Mesenchymal stem cell (in vitro differentiated cells and primary cell): ENCODE data around the gene QKI.

ENCODE experiments used
- DNase-seq: peaks from one replicate; pipeline ENCODE4 v3.0.0-alpha.2; 2013
- H2AFZ ChIP-seq: one replicate; pipeline ENCODE4 v1.6.1; 2013; ENCODE audit warnings: low read depth, mild to moderate bottlenecking, control low read depth, inconsistent platforms, low read length, moderate library complexity
- H2AK5ac ChIP-seq: 2 replicates; pipeline ENCODE4 v1.6.1; 2013; ENCODE audit warnings: low read length, moderate library complexity, mild to moderate bottlenecking, inconsistent platforms; ENCODE audit not compliant: severe bottlenecking
- H2BK120ac ChIP-seq: one replicate; pipeline ENCODE4 v1.6.1; 2013; ENCODE audit warnings: low read depth, mild to moderate bottlenecking, inconsistent platforms, low read length, moderate library complexity
- H2BK12ac ChIP-seq, 2 experiments: one replicate each; pipeline ENCODE4 v1.6.1; 2013; ENCODE audit warnings: inconsistent platforms in 2 of 2, low read length in 2 of 2, mild to moderate bottlenecking in 2 of 2, moderate library complexity in 2 of 2, control low read depth in 1 of 2
- H2BK15ac ChIP-seq: one replicate; pipeline ENCODE4 v1.6.1; 2013; ENCODE audit warnings: mild to moderate bottlenecking, low read depth, inconsistent platforms; ENCODE audit not compliant: poor library complexity, severe bottlenecking
- H2BK5ac ChIP-seq: 2 replicates; pipeline ENCODE4 v1.6.1; 2013; ENCODE audit warnings: low read depth, mild to moderate bottlenecking, low read length, control low read depth, inconsistent platforms; ENCODE audit not compliant: poor library complexity, severe bottlenecking
- H3K14ac ChIP-seq, 2 experiments: one replicate each; pipeline ENCODE4 v1.6.1; 2013; ENCODE audit warnings: inconsistent platforms in 2 of 2, low read length in 2 of 2, control low read depth in 1 of 2, mild to moderate bottlenecking in 1 of 2, moderate library complexity in 1 of 2
- H3K18ac ChIP-seq, 2 experiments: one replicate each; pipeline ENCODE4 v1.6.1; 2013; ENCODE audit warnings: inconsistent platforms in 2 of 2, low read length in 2 of 2, control low read depth in 1 of 2, low read depth in 1 of 2, mild to moderate bottlenecking in 1 of 2
- H3K23ac ChIP-seq, 2 experiments: one replicate each; pipeline ENCODE4 v1.6.1; 2013; ENCODE audit warnings: inconsistent platforms in 2 of 2, low read length in 2 of 2, mild to moderate bottlenecking in 2 of 2, moderate library complexity in 2 of 2, control low read depth in 1 of 2
- H3K27ac ChIP-seq: 2 replicates; pipeline ENCODE4 v1.5.1; 2013; ENCODE audit warnings: mild to moderate bottlenecking, moderate library complexity, low read length, control low read depth, inconsistent platforms; ENCODE audit not compliant: poor library complexity, severe bottlenecking
- H3K27me3 ChIP-seq, 2 experiments: 2 replicates each; pipeline versions ENCODE4 v1.6.1 to v1.7.0; 2013; ENCODE audit warnings: low read length in 2 of 2, mild to moderate bottlenecking in 2 of 2, moderate library complexity in 2 of 2, control low read depth in 1 of 2, inconsistent platforms in 1 of 2; ENCODE audit not compliant: control insufficient read depth in 1 of 2, insufficient read depth in 1 of 2
- H3K36me3 ChIP-seq, 2 experiments: 2 replicates each; pipeline versions ENCODE4 v1.6.1 to v1.7.0; 2013; ENCODE audit warnings: low read length in 2 of 2, control low read depth in 1 of 2, inconsistent platforms in 1 of 2, low read depth in 1 of 2, mild to moderate bottlenecking in 1 of 2; ENCODE audit not compliant: insufficient read depth in 2 of 2, control insufficient read depth in 1 of 2
- H3K4ac ChIP-seq, 2 experiments: one replicate each; pipeline ENCODE4 v1.6.1; 2013; ENCODE audit warnings: inconsistent platforms in 2 of 2, low read length in 2 of 2, mild to moderate bottlenecking in 2 of 2, moderate library complexity in 2 of 2, control low read depth in 1 of 2, low read depth in 1 of 2
- H3K4me1 ChIP-seq: 2 replicates; pipeline ENCODE4 v1.6.1; 2013; ENCODE audit warnings: low read depth, low read length, control low read depth; ENCODE audit not compliant: control insufficient read depth, insufficient read depth
- H3K4me2 ChIP-seq: 2 replicates; pipeline ENCODE4 v1.6.1; 2013; ENCODE audit warnings: low read length, mild to moderate bottlenecking, inconsistent platforms; ENCODE audit not compliant: poor library complexity, severe bottlenecking
- H3K4me3 ChIP-seq, 2 experiments: 2 replicates each; pipeline versions ENCODE4 v1.5.1 to v1.7.0; 2013; ENCODE audit warnings: low read length in 2 of 2, mild to moderate bottlenecking in 2 of 2, control low read depth in 1 of 2, low read depth in 1 of 2; ENCODE audit not compliant: insufficient read depth in 1 of 2
- H3K79me1 ChIP-seq: replicated peaks from 2 replicates; pipeline ENCODE4 v1.6.1; 2013; ENCODE audit warnings: mild to moderate bottlenecking, control low read depth, low read length, inconsistent platforms; ENCODE audit not compliant: poor library complexity, severe bottlenecking
- H3K9ac ChIP-seq: 2 replicates; pipeline ENCODE4 v1.7.0; 2013; ENCODE audit warnings: mild to moderate bottlenecking, low read length, moderate library complexity
- H3K9me3 ChIP-seq: 2 replicates; pipeline ENCODE4 v1.7.0; 2013; ENCODE audit warnings: mild to moderate bottlenecking, low read length; ENCODE audit not compliant: control insufficient read depth
- H4K8ac ChIP-seq: one replicate; pipeline ENCODE4 v1.6.1; 2013; ENCODE audit warnings: inconsistent platforms, mild to moderate bottlenecking, low read length, moderate library complexity
- H4K91ac ChIP-seq: one replicate; pipeline ENCODE4 v1.6.1; 2013; ENCODE audit warnings: mild to moderate bottlenecking, low read length, inconsistent platforms
- WGBS: methylation state at CpG from one replicate; pipeline ENCODE4 v1.1.7; 2013; ENCODE audit warnings: mixed read lengths; 5-methylcytosine and 5-hydroxymethylcytosine counted together

The QKI gene

DNA sequence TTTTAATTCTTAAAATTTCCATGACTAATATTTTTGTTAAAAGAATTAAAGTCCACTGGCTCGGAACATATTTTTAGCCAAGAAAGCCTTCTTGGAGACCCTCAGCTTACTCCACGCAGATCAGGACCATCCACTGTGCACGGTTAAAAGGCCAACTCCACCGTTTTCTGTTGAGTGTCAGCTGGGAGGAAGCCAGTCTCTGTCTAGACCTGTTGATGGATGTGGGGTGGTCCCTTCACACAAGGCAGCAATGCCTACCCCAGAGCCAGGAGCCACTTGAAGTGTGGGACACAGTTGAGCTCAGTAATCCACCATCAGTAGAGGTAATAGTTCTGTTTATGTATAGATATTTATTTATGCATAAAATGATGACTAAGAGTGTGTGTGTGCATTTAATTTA is 19.9 kb upstream of the QKI start:
- Histone ChIP-seq H2BK5ac (no peak overlapping the region), H3K79me1 (no peaks in the 10 kb centered on the region), H3K9ac (no peak overlapping the region), H3K23ac (no peak overlapping the region), H3K27ac (no peak overlapping the region), H3K9me3 (no peaks in the 10 kb centered on the region), H3K14ac (no peak overlapping the region), H3K4me2 (no peak overlapping the region), H3K36me3 (no peaks in the 10 kb centered on the region), H3K27me3 (no peaks in the 10 kb centered on the region), H2BK15ac (no peak overlapping the region), H4K8ac (no peak overlapping the region), H3K18ac (no peak overlapping the region), H3K4me1 (peaks cover 5% of the 10 kb centered on the region), H4K91ac (no peak overlapping the region), H3K4ac (no peak overlapping the region), H2AK5ac (no peak overlapping the region), H2AFZ (no peak overlapping the region), H2BK12ac (no peak overlapping the region), H2BK120ac (no peak overlapping the region), H3K4me3 (no peak overlapping the region)
- WGBS: 73% methylated on average over 4 of the region's 4 CpGs
- no peak for DNase-seq

DNA sequence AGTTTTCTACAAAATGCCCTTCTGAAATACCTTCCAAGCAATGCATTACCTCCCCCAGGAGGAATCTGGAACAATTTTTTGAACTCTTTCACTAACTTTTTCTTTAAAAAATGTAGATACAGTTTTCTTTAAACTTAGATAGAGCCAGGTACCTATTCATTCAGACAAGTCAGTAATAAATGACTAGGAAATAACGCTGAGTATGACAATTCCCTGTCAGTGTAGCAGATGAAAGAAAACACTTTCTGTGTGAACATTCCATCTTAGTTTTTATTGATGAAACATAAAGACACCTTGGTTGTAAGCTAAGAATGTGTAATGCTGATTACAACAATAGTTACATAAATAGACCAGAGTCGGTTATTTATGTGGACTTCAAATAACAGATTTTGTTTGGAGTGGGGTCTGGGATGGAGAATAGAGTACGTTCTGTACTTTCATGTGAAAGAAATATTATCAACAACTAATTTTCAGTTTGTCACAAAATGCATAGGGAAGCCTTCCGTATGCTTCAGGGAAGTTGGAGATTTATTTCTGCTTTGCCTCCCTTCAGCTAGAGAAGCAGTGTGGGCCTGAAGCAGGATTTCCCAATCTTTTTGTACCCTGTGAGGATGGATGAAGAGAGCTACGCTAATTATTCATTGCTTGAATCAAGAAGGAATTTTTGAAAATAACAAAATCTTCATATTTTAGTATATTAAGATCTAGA is 19.2 kb upstream of the QKI start:
- H2BK120ac ChIP-seq: no peak overlapping the region
- no peak overlapping the region for H3K14ac ChIP-seq
- no peak overlapping the region for H2BK5ac ChIP-seq
- DNase-seq: no peak
- no peaks in the 10 kb centered on the region for H3K36me3 ChIP-seq
- no peak overlapping the region for H3K4me3 ChIP-seq
- no peak overlapping the region for H4K91ac ChIP-seq
- no peaks in the 10 kb centered on the region for H3K9me3 ChIP-seq
- H2AFZ ChIP-seq: no peak overlapping the region
- H3K23ac ChIP-seq: no peak overlapping the region
- no peak overlapping the region for H2BK15ac ChIP-seq
- H3K9ac ChIP-seq: no peak overlapping the region
- H3K4me1 ChIP-seq: peaks cover 5% of the 10 kb centered on the region
- H3K4me2 ChIP-seq: no peak overlapping the region
- H2AK5ac ChIP-seq: no peak overlapping the region
- no peak overlapping the region for H4K8ac ChIP-seq
- H3K27ac ChIP-seq: no peak overlapping the region
- no peak overlapping the region for H3K18ac ChIP-seq
- H3K27me3 ChIP-seq: no peaks in the 10 kb centered on the region
- no peak overlapping the region for H3K4ac ChIP-seq
- no peaks in the 10 kb centered on the region for H3K79me1 ChIP-seq
- 80% methylated on average over 1 of the region's 5 CpGs for WGBS
- H2BK12ac ChIP-seq: no peak overlapping the region

DNA sequence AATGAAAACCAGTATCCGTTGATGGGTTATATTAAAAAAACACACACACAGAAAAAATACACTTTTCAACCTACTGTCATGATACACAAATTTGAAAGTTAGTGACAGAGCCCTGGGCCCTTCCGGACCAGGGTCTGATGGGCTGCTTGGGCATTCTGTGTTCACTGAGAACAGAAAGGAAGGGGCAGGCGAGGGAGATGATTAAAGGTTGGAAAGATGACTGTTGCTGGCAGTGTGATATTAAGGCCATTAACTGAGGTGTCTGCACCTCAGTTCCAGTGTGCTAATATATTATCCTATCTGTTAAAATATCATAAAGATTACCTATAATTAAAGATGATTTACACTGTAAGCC is 18.7 kb upstream of the QKI start:
- Histone ChIP-seq H3K27ac (no peak overlapping the region), H2AK5ac (no peak overlapping the region), H2BK12ac (peak overlapping the region in 1 of 2 experiments; percentile 42), H2BK120ac (no peak overlapping the region), H3K36me3 (no peaks in the 10 kb centered on the region), H2AFZ (no peak overlapping the region), H3K18ac (no peak overlapping the region), H3K79me1 (no peaks in the 10 kb centered on the region), H3K9ac (no peak overlapping the region), H3K4me1 (peaks cover 5% of the 10 kb centered on the region), H3K4ac (no peak overlapping the region), H3K4me3 (no peak overlapping the region), H4K91ac (no peak overlapping the region), H2BK15ac (no peak overlapping the region), H2BK5ac (no peak overlapping the region), H3K23ac (no peak overlapping the region), H3K9me3 (no peaks in the 10 kb centered on the region), H4K8ac (no peak overlapping the region), H3K4me2 (no peak overlapping the region), H3K14ac (no peak overlapping the region), H3K27me3 (no peaks in the 10 kb centered on the region)
- no peak for DNase-seq
- WGBS: 88% methylated on average over 2 of the region's 3 CpGs

GRCh38 chr6:163397326-163397725 is 17.2 kb upstream of the QKI start:
- H3K4me2 ChIP-seq: no peak overlapping the region
- peak overlapping the region in 1 of 2 experiments; percentile 47 for H3K18ac ChIP-seq
- H3K79me1 ChIP-seq: no peaks in the 10 kb centered on the region
- H3K4me3 ChIP-seq: peak overlapping the region in 1 of 2 experiments; percentile 77
- H3K14ac ChIP-seq: no peak overlapping the region
- H3K36me3 ChIP-seq: no peaks in the 10 kb centered on the region
- no peak overlapping the region for H2AFZ ChIP-seq
- no peak overlapping the region for H2AK5ac ChIP-seq
- no peak overlapping the region for H3K27ac ChIP-seq
- WGBS: 15% methylated on average over 4 of the region's 4 CpGs
- no peak for DNase-seq
- peaks cover 5% of the 10 kb centered on the region for H3K4me1 ChIP-seq
- H3K23ac ChIP-seq: no peak overlapping the region
- no peak overlapping the region for H4K91ac ChIP-seq
- no peaks in the 10 kb centered on the region for H3K9me3 ChIP-seq
- H3K9ac ChIP-seq: peak overlapping the region; percentile 73
- H3K27me3 ChIP-seq: no peaks in the 10 kb centered on the region
- H4K8ac ChIP-seq: peak overlapping the region; percentile 7
- no peak overlapping the region for H2BK15ac ChIP-seq
- H2BK5ac ChIP-seq: no peak overlapping the region
- H2BK120ac ChIP-seq: no peak overlapping the region
- H3K4ac ChIP-seq: no peak overlapping the region
- no peak overlapping the region for H2BK12ac ChIP-seq
